IMR-90 (cell line): ENCODE measurements around the gene UXS1. TPM values are rescaled to one million over a fixed set of nuclear protein-coding genes. Genes with fewer than 3 reads are reported as not detected.

ENCODE experiments used
- ATAC-seq: fragments of 200-7000 bp; cut with Tn5 transposase; 2 replicates; pipeline ENCODE4 v1.9.1; 2020; ENCODE audit warnings: low read depth, mild to moderate bottlenecking, moderate library complexity
- BruUV-seq: library from RNA; stranded (reverse); fragments of 400-500 nt; replicated peaks from 2 replicates; lab custom pipeline; 2021; lab: Mats Ljungman, UMichigan
- CTCF ChIA-PET: fragments of 300-600 bp; formaldehyde crosslinking; extraction: SDS; loops from one replicate; lab custom pipeline; 2021; ENCODE audit warnings: antibody characterized with exemption; lab: Yijun Ruan, JAX
- POLR2A ChIA-PET: fragments of 300-600 bp; sonication (Branson Sonifier 250); formaldehyde crosslinking; loops from one replicate; lab custom pipeline; 2022; ENCODE audit warnings: antibody characterized with exemption; ENCODE audit not compliant: unreplicated experiment; lab: Charles Lee
- DNase-seq: peaks from one replicate; pipeline ENCODE4 v3.0.0; 2013
- H2AFZ ChIP-seq: replicated peaks from 2 replicates; pipeline ENCODE3; 2013; ENCODE audit warnings: low read length, mild to moderate bottlenecking; ENCODE audit not compliant: poor library complexity
- H2AK5ac ChIP-seq: 2 replicates; pipeline ENCODE4 v1.6.1; 2013; ENCODE audit warnings: low read depth, low read length, inconsistent platforms
- H2AK9ac ChIP-seq: replicated peaks from 2 replicates; pipeline ENCODE3; 2013; ENCODE audit warnings: mild to moderate bottlenecking, low read depth, low read length, moderate library complexity; ENCODE audit not compliant: poor library complexity
- H2BK120ac ChIP-seq: 2 replicates; pipeline ENCODE4 v1.6.1; 2013; ENCODE audit warnings: low read depth, low read length, inconsistent platforms
- H2BK15ac ChIP-seq: 3 replicates; pipeline ENCODE4 v1.6.1; 2013; ENCODE audit warnings: low read depth, low read length, inconsistent platforms
- H2BK20ac ChIP-seq: 2 replicates; pipeline ENCODE4 v1.6.1; 2013; ENCODE audit warnings: low read depth, mild to moderate bottlenecking, inconsistent platforms, low read length, moderate library complexity
- H2BK5ac ChIP-seq: 2 replicates; pipeline ENCODE4 v1.6.1; 2013; ENCODE audit warnings: mild to moderate bottlenecking, low read depth, low read length, inconsistent platforms; ENCODE audit not compliant: poor library complexity, severe bottlenecking
- H3K14ac ChIP-seq: replicated peaks from 2 replicates; pipeline ENCODE4 v1.6.1; 2013; ENCODE audit warnings: low read depth, low read length, inconsistent platforms
- H3K18ac ChIP-seq: 2 replicates; pipeline ENCODE4 v1.6.1; 2013; ENCODE audit warnings: low read depth, low read length, control low read depth
- H3K23ac ChIP-seq: 2 replicates; pipeline ENCODE4 v1.6.1; 2013; ENCODE audit warnings: low read depth, low read length, inconsistent platforms
- H3K27ac ChIP-seq: 2 replicates; pipeline ENCODE4 v1.5.1; 2013; ENCODE audit warnings: mild to moderate bottlenecking, control low read depth, low read length; ENCODE audit not compliant: insufficient read depth
- H3K27me3 ChIP-seq: 2 replicates; pipeline ENCODE4 v1.6.1; 2013; ENCODE audit warnings: low read length; ENCODE audit not compliant: control insufficient read depth, insufficient read depth
- H3K36me3 ChIP-seq: 2 replicates; pipeline ENCODE4 v1.6.1; 2013; ENCODE audit warnings: low read length, mixed read lengths; ENCODE audit not compliant: control insufficient read depth, insufficient read depth
- H3K4ac ChIP-seq: 2 replicates; pipeline ENCODE4 v1.6.1; 2013; ENCODE audit warnings: low read depth, low read length, inconsistent platforms
- H3K4me1 ChIP-seq: 2 replicates; pipeline ENCODE4 v1.6.1; 2013; ENCODE audit warnings: low read length, mixed read lengths; ENCODE audit not compliant: control insufficient read depth, insufficient read depth
- H3K4me2 ChIP-seq: 2 replicates; pipeline ENCODE4 v1.6.1; 2013; ENCODE audit warnings: low read depth, mild to moderate bottlenecking, control low read depth, low read length, moderate library complexity
- H3K4me3 ChIP-seq: 2 replicates; pipeline ENCODE4 v1.5.1; 2013; ENCODE audit warnings: low read depth, mild to moderate bottlenecking, control low read depth, low read length, moderate library complexity; ENCODE audit not compliant: insufficient read depth
- H3K56ac ChIP-seq: 2 replicates; pipeline ENCODE4 v1.6.1; 2013; ENCODE audit warnings: low read length, inconsistent platforms; ENCODE audit not compliant: insufficient read depth; ENCODE audit errors: extremely low read depth
- H3K79me1 ChIP-seq, 2 experiments: 2 replicates each; pipeline ENCODE4 v1.6.1; 2013; ENCODE audit warnings: low read length in 2 of 2, inconsistent platforms in 1 of 2, low read depth in 1 of 2
- H3K9ac ChIP-seq: 2 replicates; pipeline ENCODE4 v1.6.1; 2013; ENCODE audit warnings: low read depth, low read length, control low read depth
- H3K9me1 ChIP-seq: 2 replicates; pipeline ENCODE4 v1.6.1; 2013; ENCODE audit warnings: low read length, inconsistent platforms; ENCODE audit not compliant: insufficient read depth
- H3K9me3 ChIP-seq: 2 replicates; pipeline ENCODE4 v1.6.1; 2013; ENCODE audit warnings: low read length; ENCODE audit not compliant: control insufficient read depth, insufficient read depth
- H4K20me1 ChIP-seq: 2 replicates; pipeline ENCODE4 v1.6.1; 2013; ENCODE audit warnings: low read length, inconsistent platforms; ENCODE audit not compliant: insufficient read depth
- H4K5ac ChIP-seq: 2 replicates; pipeline ENCODE4 v1.6.1; 2013; ENCODE audit warnings: mild to moderate bottlenecking, low read depth, low read length, control low read depth
- H4K8ac ChIP-seq, 2 experiments: 2 replicates each; pipeline ENCODE4 v1.6.1; 2013; ENCODE audit warnings: low read depth in 2 of 2, low read length in 2 of 2, control low read depth in 1 of 2, inconsistent platforms in 1 of 2
- H4K91ac ChIP-seq: 2 replicates; pipeline ENCODE4 v1.6.1; 2013; ENCODE audit warnings: low read depth, low read length, inconsistent platforms; ENCODE audit not compliant: insufficient read depth
- BHLHE40 ChIP-seq: fragments of 150-350 bp; IDR thresholded peaks from 2 replicates; pipeline ENCODE4 v1.6.1; 2016; ENCODE audit warnings: mild to moderate bottlenecking, low read depth, low read length
- CEBPB ChIP-seq: IDR thresholded peaks from 2 replicates; pipeline ENCODE4 v1.6.1; 2012; ENCODE audit warnings: low read depth, low read length, improper control_type of control experiment
- CHD1 ChIP-seq: IDR thresholded peaks from 2 replicates; pipeline ENCODE4 v1.6.1; 2012; ENCODE audit warnings: low read depth, low read length, improper control_type of control experiment
- CTCF ChIP-seq: conservative IDR thresholded peaks from 2 replicates; pipeline ENCODE4 v1.5.1; 2012; ENCODE audit warnings: mild to moderate bottlenecking, low read depth, low read length, improper control_type of control experiment
- ELK1 ChIP-seq: fragments of 150-350 bp; IDR thresholded peaks from 2 replicates; pipeline ENCODE4 v1.6.1; 2016; ENCODE audit warnings: low read depth, mild to moderate bottlenecking, low read length, moderate library complexity, borderline replicate concordance
- FOS ChIP-seq: fragments of 150-350 bp; IDR thresholded peaks from 2 replicates; pipeline ENCODE4 v1.6.1; 2016; ENCODE audit warnings: low read depth, low read length
- MAFK ChIP-seq: IDR thresholded peaks from 2 replicates; pipeline ENCODE4 v1.6.1; 2012; ENCODE audit warnings: low read depth, low read length, improper control_type of control experiment
- MAZ ChIP-seq: IDR thresholded peaks from 2 replicates; pipeline ENCODE4 v1.6.1; 2012; ENCODE audit warnings: low read depth, mild to moderate bottlenecking, low read length, improper control_type of control experiment, moderate library complexity, borderline replicate concordance
- MXI1 ChIP-seq: IDR thresholded peaks from 2 replicates; pipeline ENCODE4 v1.6.1; 2012; ENCODE audit warnings: low read depth, mild to moderate bottlenecking, low read length, moderate library complexity, borderline replicate concordance
- NFE2L2 ChIP-seq: fragments of 150-350 bp; IDR thresholded peaks from 2 replicates; pipeline ENCODE4 v1.6.1; 2016; ENCODE audit warnings: low read depth, mild to moderate bottlenecking, low read length
- POLR2A ChIP-seq: IDR thresholded peaks from 2 replicates; pipeline ENCODE4 v1.6.1; 2012; ENCODE audit warnings: mild to moderate bottlenecking, low read depth, low read length
- RAD21 ChIP-seq: IDR thresholded peaks from 2 replicates; pipeline ENCODE4 v1.6.1; 2012; ENCODE audit warnings: low read length, improper control_type of control experiment
- RCOR1 ChIP-seq: IDR thresholded peaks from 2 replicates; pipeline ENCODE4 v1.6.1; 2012; ENCODE audit warnings: mild to moderate bottlenecking, low read length, improper control_type of control experiment; ENCODE audit not compliant: insufficient replicate concordance
- RFX5 ChIP-seq: IDR thresholded peaks from 2 replicates; pipeline ENCODE4 v1.8.0; 2012; ENCODE audit warnings: low read depth, mild to moderate bottlenecking, low read length, moderate library complexity
- SMC3 ChIP-seq: fragments of 150-350 bp; IDR thresholded peaks from 2 replicates; pipeline ENCODE4 v1.6.1; 2016; ENCODE audit warnings: low read depth, mild to moderate bottlenecking, antibody characterized with exemption, low read length, moderate library complexity
- USF2 ChIP-seq: fragments of 150-350 bp; IDR thresholded peaks from 2 replicates; pipeline ENCODE4 v1.6.1; 2017; ENCODE audit warnings: mild to moderate bottlenecking, antibody characterized with exemption, low read length, low read depth
- WGBS, 2 experiments: methylation state at CpG; one replicate each; pipeline versions ENCODE4 v1.1.5 to v1.1.7; 2013; ENCODE audit warnings: missing lambda C conversion rate in 2 of 2; ENCODE audit not compliant: insufficient read length in 1 of 2; ENCODE audit errors: extremely low coverage in 2 of 2; 5-methylcytosine and 5-hydroxymethylcytosine counted together
- dilution Hi-C: fragments of 300-500 bp; cut with HindIII; formaldehyde crosslinking; loops from one replicate; pipeline ENCODE4 v1.14.3; 2018; ENCODE audit warnings: low sequenced_read_pairs; ENCODE audit not compliant: unreplicated experiment
- in situ Hi-C: fragments of 300-500 bp; cut with MboI; formaldehyde crosslinking; loops from 3 replicates; pipeline ENCODE4 v1.14.3; 2019; ENCODE audit warnings: low sequenced_read_pairs, inconsistent platforms, mixed read lengths
- intact Hi-C: fragments of 100-400 bp; cut with micrococcal nuclease; formaldehyde crosslinking; loops from 2 replicates; pipeline ENCODE4 v1.10.0; 2022
- polyA plus RNA-seq, 3 experiments: library from polyadenylated mRNA; depleted of rRNA; stranded (reverse); fragments of >200 nt; gene quantifications; 2 replicates each; pipeline ENCODE4 v1.2.3, GENCODE V29; 2012; ENCODE audit warnings: low replicate concordance in 1 of 3
- total RNA-seq: library from RNA; depleted of rRNA; stranded (reverse); fragments of >200 nt; gene quantifications from 2 replicates; pipeline ENCODE4 v1.2.3, GENCODE V29; 2012

The UXS1 gene
- total and polyA plus RNA-seq, 2 of the 4 experiments (the other 2 are of a cell fraction), result 33.7 to 54.3 TPM

- Histone ChIP-seq H2AK9ac (no peak overlapping the region), H3K4me3 (no peak overlapping the region), H2AFZ (no peak overlapping the region), H2BK20ac (no peak overlapping the region), H4K8ac (no peak overlapping the region), H3K14ac (no peak overlapping the region), H2BK120ac (no peak overlapping the region), H3K27ac (no peak overlapping the region), H4K20me1 (no peaks in the 10 kb centered on the region), H3K36me3 (peaks cover 5% of the 10 kb centered on the region), H3K9ac (no peak overlapping the region), H3K79me1 (peaks cover 5 to 23% of the 10 kb centered on the region in 2 experiments; a peak in 3 of 4 replicates), H3K56ac (no peak overlapping the region), H3K4me1 (peaks cover 25% of the 10 kb centered on the region), H3K9me3 (no peaks in the 10 kb centered on the region), H3K4me2 (no peak overlapping the region), H2BK15ac (no peak overlapping the region), H4K5ac (no peak overlapping the region), H3K27me3 (no peaks in the 10 kb centered on the region), H2AK5ac (no peak overlapping the region), H4K91ac (no peak overlapping the region), H3K9me1 (peaks cover 8% of the 10 kb centered on the region), H3K18ac (no peak overlapping the region), H3K4ac (no peak overlapping the region; the same call in 1 of the 2 replicates), H2BK5ac (no peak overlapping the region), H3K23ac (no peak overlapping the region; the same call in 1 of the 2 replicates)
- in situ Hi-C loops, result no loop called here
- dilution Hi-C loops, result no loop called here
- 100% methylated on average over 1 of the region's 3 CpGs; no CpG with 5 or more reads in 1 of the 2 experiments for WGBS, 2 experiments
- DNase-seq, result peak; percentile 35
- ATAC-seq, result no peak
- POLR2A ChIA-PET, result no interaction called here
- CTCF ChIA-PET, result no interaction called here
- no TSS peak for BruUV-seq
- TF ChIP-seq MAFK, result no peak
- TF ChIP-seq NFE2L2, result no peak
- no peak for TF ChIP-seq RFX5
- no peak for TF ChIP-seq SMC3
- no peak for TF ChIP-seq MXI1
- TF ChIP-seq RAD21, result no peak
- no peak for TF ChIP-seq ELK1
- TF ChIP-seq FOS, result no peak
- no peak for TF ChIP-seq USF2
- no peak for TF ChIP-seq POLR2A
- TF ChIP-seq CTCF, result no peak
- no peak for TF ChIP-seq RCOR1
- no peak for TF ChIP-seq MAZ
- TF ChIP-seq CEBPB, result no peak
- TF ChIP-seq CHD1, result no peak
- TF ChIP-seq BHLHE40, result no peak
- intact Hi-C loops, result loop anchor here (5.0 kb wide), 1 partner anchor 50 kb away; the partner anchor contains the start of gene UXS1
Observed at GRCh38 chr2:106142683-106143082, 51.4 kb downstream of the UXS1 start.
